Osteocyte (in vitro differentiated cells): ENCODE measurements around the gene ACTN1. TPM values are rescaled to one million over a fixed set of nuclear protein-coding genes. Genes with fewer than 3 reads are reported as not detected.

ENCODE experiments used
- DNase-seq: peaks from one replicate; pipeline ENCODE4 v3.0.0; 2021; ENCODE audit warnings: mixed read lengths; ENCODE audit not compliant: unreplicated experiment; ENCODE audit errors: extremely low spot score
- H3K27ac Mint-ChIP-seq: one replicate; pipeline ENCODE4 v1.8.0; 2021; ENCODE audit warnings: mild to moderate bottlenecking, mixed read lengths; ENCODE audit not compliant: unreplicated experiment
- H3K27me3 Mint-ChIP-seq: one replicate; pipeline ENCODE4 v1.8.0; 2021; ENCODE audit warnings: mixed read lengths; ENCODE audit not compliant: unreplicated experiment
- H3K36me3 Mint-ChIP-seq: one replicate; pipeline ENCODE4 v1.8.0; 2021; ENCODE audit warnings: mixed read lengths; ENCODE audit not compliant: unreplicated experiment
- H3K4me1 Mint-ChIP-seq: one replicate; pipeline ENCODE4 v1.8.0; 2021; ENCODE audit warnings: mixed read lengths; ENCODE audit not compliant: unreplicated experiment
- H3K4me3 Mint-ChIP-seq: one replicate; pipeline ENCODE4 v1.8.0; 2021; ENCODE audit warnings: mild to moderate bottlenecking, moderate library complexity, mixed read lengths; ENCODE audit not compliant: unreplicated experiment
- H3K9me3 Mint-ChIP-seq: one replicate; pipeline ENCODE4 v1.8.0; 2021; ENCODE audit warnings: mixed read lengths; ENCODE audit not compliant: unreplicated experiment
- total RNA-seq: library from RNA; stranded (reverse); gene quantifications from 2 replicates; pipeline ENCODE4 v1.2.1, GENCODE V29; 2021
- TF ChIP-seq, protein P1 (sequence below): fragments of 200-600 bp; sonication (generic); IDR thresholded peaks from 2 replicates; pipeline ENCODE4 v1.5.0; 2021; ENCODE audit warnings: antibody characterized with exemption, mild to moderate bottlenecking, moderate library complexity

The ACTN1 gene
- total RNA-seq, 1 donor from 2014 or later: 380 TPM

DNA sequence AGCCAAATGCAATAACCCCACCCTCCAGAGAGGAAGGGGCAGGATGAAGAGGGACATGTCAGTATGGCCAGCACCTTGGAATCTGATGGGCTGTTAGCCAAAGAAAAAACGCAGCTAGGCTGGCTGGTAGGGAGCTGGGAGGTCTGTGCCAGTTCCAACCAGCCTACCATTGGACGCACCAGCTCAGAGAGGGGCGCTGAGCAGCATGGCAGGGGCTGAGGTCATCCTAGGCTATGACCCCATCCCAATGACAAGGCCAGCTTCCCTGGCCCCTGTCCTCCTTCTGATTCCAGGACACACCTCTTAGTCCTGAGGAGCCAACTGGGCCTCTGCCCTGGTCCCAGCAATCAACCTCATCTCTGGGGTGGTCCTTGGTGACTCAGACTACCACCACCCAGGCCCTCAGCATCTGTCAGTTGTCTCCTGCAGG lies 12.2 kb downstream of the ACTN1 start:
- Mint-ChIP-seq H3K4me3 (no peak overlapping the region), H3K4me1 (peaks cover 90% of the 10 kb centered on the region), H3K27ac (peak overlapping the region; percentile 87), H3K36me3 (peaks cover 13% of the 10 kb centered on the region), H3K27me3 (no peaks in the 10 kb centered on the region), H3K9me3 (no peaks in the 10 kb centered on the region)
- TF ChIP-seq, protein P1, sequence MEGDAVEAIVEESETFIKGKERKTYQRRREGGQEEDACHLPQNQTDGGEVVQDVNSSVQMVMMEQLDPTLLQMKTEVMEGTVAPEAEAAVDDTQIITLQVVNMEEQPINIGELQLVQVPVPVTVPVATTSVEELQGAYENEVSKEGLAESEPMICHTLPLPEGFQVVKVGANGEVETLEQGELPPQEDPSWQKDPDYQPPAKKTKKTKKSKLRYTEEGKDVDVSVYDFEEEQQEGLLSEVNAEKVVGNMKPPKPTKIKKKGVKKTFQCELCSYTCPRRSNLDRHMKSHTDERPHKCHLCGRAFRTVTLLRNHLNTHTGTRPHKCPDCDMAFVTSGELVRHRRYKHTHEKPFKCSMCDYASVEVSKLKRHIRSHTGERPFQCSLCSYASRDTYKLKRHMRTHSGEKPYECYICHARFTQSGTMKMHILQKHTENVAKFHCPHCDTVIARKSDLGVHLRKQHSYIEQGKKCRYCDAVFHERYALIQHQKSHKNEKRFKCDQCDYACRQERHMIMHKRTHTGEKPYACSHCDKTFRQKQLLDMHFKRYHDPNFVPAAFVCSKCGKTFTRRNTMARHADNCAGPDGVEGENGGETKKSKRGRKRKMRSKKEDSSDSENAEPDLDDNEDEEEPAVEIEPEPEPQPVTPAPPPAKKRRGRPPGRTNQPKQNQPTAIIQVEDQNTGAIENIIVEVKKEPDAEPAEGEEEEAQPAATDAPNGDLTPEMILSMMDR: no peak
- DNase-seq: no peak

DNA sequence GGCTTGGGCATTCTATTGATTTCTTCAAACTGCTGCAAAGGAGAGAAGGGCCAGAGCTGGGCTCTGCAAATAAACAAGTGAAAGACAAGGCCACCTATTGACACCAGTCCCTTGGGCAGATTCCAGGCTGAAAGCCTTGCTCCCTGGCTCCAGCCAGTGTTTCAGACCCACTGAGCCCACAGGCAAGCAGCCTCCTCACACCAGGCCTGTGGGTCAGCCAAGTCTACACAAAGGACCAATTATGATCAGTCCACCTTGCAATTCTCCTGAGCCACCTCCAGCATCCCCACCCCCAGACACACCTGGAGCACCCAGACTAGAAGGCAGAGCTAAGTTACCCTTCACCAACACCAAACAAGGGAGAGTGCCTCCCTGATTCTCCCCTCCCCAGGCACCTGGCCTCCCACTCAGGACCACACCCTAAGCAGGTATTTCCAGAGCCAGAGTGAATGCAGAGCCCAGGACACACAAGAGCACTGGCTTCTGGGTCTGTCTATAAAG lies 13.8 kb downstream of the ACTN1 start:
- H3K36me3 Mint-ChIP-seq: peaks cover 6% of the 10 kb centered on the region
- H3K27me3 Mint-ChIP-seq: no peaks in the 10 kb centered on the region
- no peak overlapping the region for H3K4me3 Mint-ChIP-seq
- H3K27ac Mint-ChIP-seq: peak overlapping the region; percentile 61
- no peaks in the 10 kb centered on the region for H3K9me3 Mint-ChIP-seq
- TF ChIP-seq, protein P1: no peak
- DNase-seq: no peak
- H3K4me1 Mint-ChIP-seq: peaks cover 85% of the 10 kb centered on the region

DNA sequence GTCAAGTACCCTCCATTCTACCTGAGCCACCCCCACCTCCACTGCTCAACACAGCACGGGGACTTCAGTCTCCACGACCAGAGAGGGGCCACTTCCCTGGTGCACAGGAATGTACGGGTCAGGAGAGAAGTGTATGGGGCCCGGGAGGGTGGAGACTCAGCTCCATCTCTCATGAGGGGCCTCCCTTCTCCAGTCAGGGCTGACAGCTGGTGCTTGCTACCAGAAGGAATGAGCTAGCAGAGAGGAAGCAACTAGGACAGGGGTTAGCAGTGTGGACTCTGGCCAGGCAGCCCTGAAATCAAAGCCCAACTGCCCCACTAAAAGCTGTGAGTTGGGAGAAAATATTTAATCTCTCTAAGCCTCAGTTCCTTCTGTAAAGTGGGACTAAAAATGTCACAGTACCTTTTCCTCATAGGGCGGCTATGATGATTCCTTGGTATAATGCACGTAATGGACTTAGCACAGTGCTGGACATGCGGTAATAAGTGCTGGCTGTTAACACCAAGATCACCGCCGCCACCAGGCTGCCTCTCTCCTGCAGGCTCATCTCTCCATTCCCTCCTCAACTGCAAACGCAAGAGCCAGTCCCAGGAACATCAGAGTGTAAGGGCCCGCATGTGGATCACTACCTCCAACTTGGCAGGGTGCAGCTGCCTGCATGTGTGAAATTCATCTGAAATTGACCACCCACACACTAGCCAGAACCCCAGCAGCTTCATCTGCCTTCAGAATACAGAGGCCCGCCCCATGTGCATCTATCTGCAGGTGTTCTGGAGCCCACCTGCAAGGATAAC lies 14.6 kb downstream of the ACTN1 start:
- H3K9me3 Mint-ChIP-seq: no peaks in the 10 kb centered on the region
- H3K27ac Mint-ChIP-seq: peak overlapping the region; percentile 60
- H3K4me1 Mint-ChIP-seq: peaks cover 80% of the 10 kb centered on the region
- H3K27me3 Mint-ChIP-seq: no peaks in the 10 kb centered on the region
- TF ChIP-seq, protein P1: no peak
- no peak overlapping the region for H3K4me3 Mint-ChIP-seq
- no peak for DNase-seq
- H3K36me3 Mint-ChIP-seq: peaks cover 5% of the 10 kb centered on the region

DNA sequence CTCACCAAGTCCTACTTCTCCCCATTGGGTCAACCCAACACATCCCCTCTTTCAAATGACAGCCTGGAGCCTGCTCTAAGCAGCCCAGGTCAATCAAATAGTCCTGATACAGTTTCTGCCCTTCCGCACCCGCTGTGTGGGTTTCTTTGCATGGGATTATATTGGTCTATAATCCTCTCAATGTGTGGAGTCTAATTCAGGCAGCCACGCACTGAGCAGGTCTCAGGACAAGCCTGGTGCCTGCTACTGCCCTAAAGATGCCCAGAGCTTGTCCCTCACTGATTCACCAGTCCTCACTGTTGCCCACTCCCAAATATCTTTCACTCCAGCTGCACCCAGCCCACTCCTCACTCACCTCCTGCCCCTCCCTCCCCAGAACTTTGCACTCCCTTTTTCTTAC lies 16.4 kb downstream of the ACTN1 start:
- TF ChIP-seq, protein P1: no peak
- H3K27me3 Mint-ChIP-seq: no peaks in the 10 kb centered on the region
- H3K9me3 Mint-ChIP-seq: no peaks in the 10 kb centered on the region
- H3K4me1 Mint-ChIP-seq: peaks cover 85% of the 10 kb centered on the region
- no peak overlapping the region for H3K4me3 Mint-ChIP-seq
- H3K27ac Mint-ChIP-seq: peak overlapping the region; percentile 74
- H3K36me3 Mint-ChIP-seq: peaks cover 5% of the 10 kb centered on the region
- no peak for DNase-seq

DNA sequence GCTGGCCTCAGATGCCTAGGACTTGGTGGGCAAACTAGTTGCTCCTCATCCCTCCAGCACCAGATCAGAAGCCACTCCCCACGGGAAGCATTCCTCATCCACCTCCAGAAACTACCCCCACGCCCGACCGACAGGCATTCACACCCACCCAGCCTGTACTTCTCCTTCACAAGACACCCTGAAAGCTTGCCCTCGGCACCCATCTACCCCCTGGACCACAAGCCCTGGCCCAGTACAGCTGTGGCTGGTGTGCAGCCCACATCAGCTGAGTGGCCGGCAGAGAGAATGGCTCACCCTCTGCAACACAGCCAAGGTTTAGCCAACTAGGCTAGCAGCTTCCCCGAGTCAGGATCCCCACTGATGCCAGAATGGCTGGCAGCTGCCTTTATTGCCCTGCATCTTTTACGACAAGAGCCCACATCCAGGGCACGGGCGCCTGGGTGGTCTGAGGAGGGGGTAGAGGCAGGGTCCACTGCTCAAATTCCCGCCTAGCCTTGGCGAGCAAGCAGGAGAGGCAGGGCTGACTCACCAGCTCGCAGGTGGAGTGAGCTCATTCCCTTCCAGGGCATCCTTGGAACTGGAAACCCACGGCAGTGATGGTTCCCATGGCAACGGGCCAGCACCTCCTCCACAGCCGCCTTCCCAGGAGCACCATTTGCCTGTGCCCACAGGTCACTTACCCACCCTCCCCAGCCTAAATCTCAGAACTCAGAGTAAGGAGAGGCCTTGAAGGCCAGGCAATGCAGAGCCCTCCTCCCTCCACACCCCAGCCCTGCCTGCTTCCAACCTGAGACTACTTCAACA lies 17.1 kb downstream of the ACTN1 start:
- Mint-ChIP-seq H3K9me3 (no peaks in the 10 kb centered on the region), H3K36me3 (peaks cover 5% of the 10 kb centered on the region), H3K27me3 (no peaks in the 10 kb centered on the region), H3K4me1 (peaks cover 85% of the 10 kb centered on the region), H3K4me3 (no peak overlapping the region), H3K27ac (peak overlapping the region; percentile 74)
- TF ChIP-seq, protein P1: no peak
- no peak for DNase-seq
